MCF 10A (cell line): ENCODE data around the gene MLXIPL. TPM values are rescaled to one million over a fixed set of nuclear protein-coding genes. Genes with fewer than 3 reads are reported as not detected.
"Not testable (repeated sequence)": the region's sequence is repeated elsewhere in the genome, so short reads cannot be mapped to it uniquely, and the experiment has no call there.

Experiments
- BruUV-seq: library from RNA; stranded (reverse); fragments of 400-500 nt; replicated peaks from 2 replicates; lab custom pipeline; 2021; lab: Mats Ljungman, UMichigan
- CTCF ChIA-PET: fragments of 300-600 bp; sonication (Branson Sonifier 250); formaldehyde crosslinking; extraction: SDS; loops from one replicate; lab custom pipeline; 2021; ENCODE audit warnings: antibody characterized with exemption, inconsistent platforms; lab: Yijun Ruan, JAX
- POLR2A ChIA-PET: fragments of 300-600, 350-650 bp; sonication (Branson Sonifier 250); formaldehyde crosslinking; extraction: SDS; loops from one replicate; lab custom pipeline; 2020; ENCODE audit warnings: antibody characterized with exemption, inconsistent platforms; lab: Yijun Ruan, JAX
- DNase-seq: peaks from one replicate; pipeline ENCODE4 v3.0.0-alpha.2; 2018; ENCODE audit not compliant: unreplicated experiment
- H3K27ac Mint-ChIP-seq: one replicate; pipeline ENCODE4 v1.8.0; 2022; ENCODE audit warnings: mild to moderate bottlenecking, low read depth, mixed read lengths; ENCODE audit not compliant: unreplicated experiment
- H3K27me3 Mint-ChIP-seq: one replicate; pipeline ENCODE4 v1.8.0; 2022; ENCODE audit warnings: mixed read lengths; ENCODE audit not compliant: insufficient read depth, unreplicated experiment
- H3K36me3 Mint-ChIP-seq: one replicate; pipeline ENCODE4 v1.8.0; 2022; ENCODE audit warnings: mild to moderate bottlenecking, moderate library complexity, mixed read lengths; ENCODE audit not compliant: insufficient read depth, unreplicated experiment
- H3K4me1 Mint-ChIP-seq: one replicate; pipeline ENCODE4 v1.8.0; 2022; ENCODE audit warnings: mixed read lengths; ENCODE audit not compliant: insufficient read depth, unreplicated experiment
- H3K4me3 Mint-ChIP-seq: one replicate; pipeline ENCODE4 v1.8.0; 2022; ENCODE audit warnings: mild to moderate bottlenecking, moderate library complexity, mixed read lengths; ENCODE audit not compliant: unreplicated experiment
- H3K9me3 Mint-ChIP-seq: one replicate; pipeline ENCODE4 v1.8.0; 2022; ENCODE audit warnings: mixed read lengths; ENCODE audit not compliant: unreplicated experiment
- CTCF ChIP-seq: fragments of 200-600 bp; IDR thresholded peaks from one replicate; pipeline ENCODE4 v1.8.0; 2022; ENCODE audit warnings: antibody characterized with exemption, mild to moderate bottlenecking; ENCODE audit not compliant: unreplicated experiment
- intact Hi-C: fragments of 100-400 bp; cut with micrococcal nuclease; formaldehyde crosslinking; loops from 2 replicates; pipeline ENCODE4 v1.14.1; 2022
- total RNA-seq: library from RNA; stranded (reverse); gene quantifications from 2 replicates; pipeline ENCODE4 v1.2.3, GENCODE V29; 2022

The MLXIPL gene
- total RNA-seq, 1 experiment from 2014 or later: not detected

GRCh38 chr7:73667344-73668102, 43.2 kb upstream of the MLXIPL start, which contains the start of gene VPS37D:
Gene VPS37D, plus strand, starts transcription at chr7:73667831. Its CDS starts 128 bp downstream, at chr7:73667959.
- Mint-ChIP-seq H3K4me3 (peak within 1 kb of the TSS; percentile 67), H3K36me3 (peaks cover 7% of the 10 kb centered on the region), H3K27me3 (no peaks in the 10 kb centered on the region), H3K9me3 (no peaks in the 10 kb centered on the region), H3K27ac (no peak within 1 kb of the TSS), H3K4me1 (peaks cover 15% of the 10 kb centered on the region)
- BruUV-seq: no TSS peak
- peak; percentile 95 for TF ChIP-seq CTCF
- CTCF ChIA-PET: interaction anchor here (0.6 to 2.0 kb wide), 21 partner anchors 9 to 189 kb away, joined by 3 to 14 read pairs (median 3); partner anchors contain the start of genes MLXIPL and STX1A
- POLR2A ChIA-PET: no interaction called here
- peak; percentile 88 for DNase-seq
- intact Hi-C loops: loop anchor here (2.0 to 5.0 kb wide), 3 partner anchors 40 to 61 kb away; no protein-coding TSS in a partner anchor

- no peaks in the 10 kb centered on the region for H3K36me3 Mint-ChIP-seq
- no peak for TF ChIP-seq CTCF
- CTCF ChIA-PET: no interaction called here
- H3K9me3 Mint-ChIP-seq: no peaks in the 10 kb centered on the region
- H3K27ac Mint-ChIP-seq: no peak overlapping the region
- no peak overlapping the region for H3K4me3 Mint-ChIP-seq
- POLR2A ChIA-PET: no interaction called here
- H3K27me3 Mint-ChIP-seq: peaks cover 19% of the 10 kb centered on the region
- H3K4me1 Mint-ChIP-seq: peaks cover 16% of the 10 kb centered on the region
- BruUV-seq: no TSS peak
- DNase-seq: no peak
- intact Hi-C loops: no loop called here
These were observed 38.7 kb upstream of the MLXIPL start for GRCh38 chr7:73663033-73663432.

DNA sequence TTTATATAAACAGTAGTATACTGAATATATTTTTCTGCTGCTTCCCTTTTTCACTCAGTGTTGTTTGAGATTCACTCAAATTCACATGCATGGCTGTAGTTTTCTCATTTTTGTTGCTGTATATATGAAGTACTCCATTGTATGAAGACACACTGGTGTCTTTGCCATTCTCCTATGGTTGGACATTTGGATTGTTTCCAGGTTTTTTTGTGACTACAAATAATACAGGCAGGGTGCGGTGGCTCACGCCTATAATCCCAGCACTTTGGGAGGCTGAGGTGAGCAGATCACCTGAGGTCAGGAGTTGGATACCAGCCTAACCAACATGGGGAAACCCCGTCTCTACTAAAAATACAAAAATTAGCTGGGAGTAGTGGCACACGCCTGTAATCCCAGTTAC, 36.3 kb upstream of the MLXIPL start:
- POLR2A ChIA-PET, H3K36me3 Mint-ChIP-seq, CTCF ChIA-PET, H3K4me3 Mint-ChIP-seq, intact Hi-C loops, H3K27ac Mint-ChIP-seq, BruUV-seq, H3K9me3 Mint-ChIP-seq: not testable (repeated sequence)
- DNase-seq: peak; percentile 14
- peaks cover 11% of the 10 kb centered on the region for H3K4me1 Mint-ChIP-seq
- H3K27me3 Mint-ChIP-seq: peaks cover 19% of the 10 kb centered on the region

GRCh38 chr7:73659983-73660382, 35.7 kb upstream of the MLXIPL start:
- no TSS peak for BruUV-seq
- ChIA-PET CTCF (interaction anchor here (0.9 to 2.3 kb wide), 2 partner anchors 30 to 53 kb away, joined by 3 to 9 read pairs; no protein-coding TSS in a partner anchor), POLR2A (no interaction called here)
- Mint-ChIP-seq H3K27ac (no peak overlapping the region), H3K36me3 (no peaks in the 10 kb centered on the region), H3K4me3 (no peak overlapping the region), H3K9me3 (no peaks in the 10 kb centered on the region), H3K27me3 (peaks cover 19% of the 10 kb centered on the region), H3K4me1 (peaks cover 6% of the 10 kb centered on the region)
- TF ChIP-seq CTCF: no peak
- no peak for DNase-seq
- intact Hi-C loops: no loop called here

- H3K27ac Mint-ChIP-seq, BruUV-seq, H3K4me3 Mint-ChIP-seq, H3K36me3 Mint-ChIP-seq, POLR2A ChIA-PET, H3K4me1 Mint-ChIP-seq, DNase-seq, H3K9me3 Mint-ChIP-seq, intact Hi-C loops: not testable (repeated sequence)
- peaks cover 17% of the 10 kb centered on the region for H3K27me3 Mint-ChIP-seq
- CTCF ChIA-PET: interaction anchor here (0.9 kb wide), 1 partner anchor 48 kb away, joined by 3 read pairs; no protein-coding TSS in a partner anchor
These were observed 31.0 kb upstream of the MLXIPL start for GRCh38 chr7:73655309-73655708.
